NCI-H2081 treated with DMSO at 0.1 percent for 48 hours (cell line): ENCODE measurements around the gene SRGAP3.

Source experiments
- DNase-seq: peaks from one replicate; lab custom pipeline; 2025; lab: John Stamatoyannopoulos, UW

The SRGAP3 gene

GRCh38 chr3:9081184-9081818 is 168.1 kb downstream of the SRGAP3 start:
- DNase-seq: no peak

DNA sequence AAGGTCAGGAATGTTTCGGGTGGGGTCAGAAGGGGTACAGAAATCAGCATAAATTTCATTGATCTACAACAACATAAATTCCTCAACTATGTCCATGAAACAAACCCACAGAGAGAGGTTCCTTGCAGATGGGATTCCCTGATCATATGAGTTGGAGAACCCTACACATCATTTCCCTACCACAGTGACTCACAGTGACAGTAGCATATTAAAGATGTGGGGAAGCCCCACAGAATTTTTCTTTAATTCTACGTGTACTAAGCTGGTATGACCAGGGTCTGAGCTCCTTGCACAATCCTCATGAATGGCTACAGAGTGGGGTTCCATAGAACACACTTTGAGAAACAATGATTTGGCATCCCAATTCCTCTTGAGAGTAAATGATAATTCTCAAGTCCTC is 169.3 kb downstream of the SRGAP3 start:
- DNase-seq: no peak

GRCh38 chr3:9079676-9080075 is 169.8 kb downstream of the SRGAP3 start:
- DNase-seq: no peak

- no peak for DNase-seq
Observed at GRCh38 chr3:9078561-9079240, 170.7 kb downstream of the SRGAP3 start.

DNA sequence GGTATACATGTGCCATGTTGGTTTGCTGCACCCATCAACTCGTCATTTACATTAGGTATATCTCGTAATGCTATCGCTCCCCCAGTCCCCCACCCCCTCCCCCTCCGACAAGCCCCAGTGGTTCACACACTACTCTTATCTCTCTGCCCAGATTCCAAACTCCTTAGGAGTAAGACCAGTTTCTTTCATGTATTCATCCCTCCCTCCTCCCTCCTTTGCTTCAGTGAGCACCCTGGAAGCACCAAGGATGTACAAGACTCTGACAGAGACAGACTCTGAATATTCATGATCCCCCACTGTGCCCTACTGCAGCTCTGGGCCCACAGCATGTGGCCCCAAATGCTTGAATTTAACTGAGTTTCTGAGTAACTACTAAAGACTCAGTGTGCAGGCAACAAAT is 172.4 kb downstream of the SRGAP3 start:
- no peak for DNase-seq

DNA sequence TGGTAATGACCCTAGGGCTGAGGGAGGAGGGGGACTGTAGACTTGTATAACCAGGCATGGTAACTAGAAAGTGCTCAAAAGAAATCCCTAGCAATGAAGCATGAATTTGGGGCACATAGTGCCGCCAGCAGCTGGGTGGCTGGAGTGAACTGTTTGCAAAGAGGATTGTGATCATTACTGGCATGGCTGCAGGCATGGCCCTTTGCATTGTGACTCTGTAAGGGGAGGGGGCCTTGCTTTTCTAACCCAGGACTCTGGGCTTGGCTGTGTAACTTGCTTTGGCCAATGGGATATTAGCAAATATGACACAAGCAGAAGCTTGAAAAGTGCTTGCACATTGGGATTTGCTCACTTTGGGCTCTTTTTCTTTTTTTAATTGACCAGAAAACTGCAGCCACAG is 173.7 kb downstream of the SRGAP3 start:
- no peak for DNase-seq

DNA sequence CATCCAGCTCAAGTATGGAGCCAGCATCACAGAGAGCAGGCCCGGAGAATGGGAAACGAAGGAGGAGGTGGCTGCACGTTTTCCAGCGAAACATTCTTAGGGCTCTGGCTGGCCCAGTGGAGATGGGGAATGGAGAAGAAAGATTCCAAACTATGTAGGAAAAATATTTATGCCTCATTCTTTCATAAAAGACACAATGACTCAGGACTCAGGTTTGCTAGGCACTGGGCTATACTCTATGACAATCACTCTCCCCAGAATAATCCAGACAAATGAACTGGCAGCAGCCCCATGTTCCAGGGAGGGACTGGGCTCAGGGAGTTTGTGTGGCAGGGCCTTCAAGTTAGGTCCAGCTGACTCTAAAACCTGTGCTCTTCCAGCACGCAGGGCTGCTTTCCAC is 175.4 kb downstream of the SRGAP3 start:
- no peak for DNase-seq

DNA sequence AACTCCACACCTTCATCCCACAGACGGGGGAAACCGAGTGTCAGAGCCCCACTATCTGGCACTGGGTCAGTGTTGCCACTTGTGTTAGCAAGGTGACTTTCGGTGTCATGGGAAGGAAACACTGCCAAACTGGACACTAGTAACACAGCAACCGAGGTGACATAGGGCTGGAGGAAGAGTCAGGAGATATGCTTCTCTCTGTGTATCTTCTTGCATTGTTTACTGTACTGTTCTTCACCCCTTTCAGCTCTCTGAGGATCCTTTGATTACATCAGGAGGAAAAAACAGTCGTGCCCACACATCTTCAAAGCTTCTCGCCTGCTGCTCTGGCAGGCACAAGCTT is 176.8 kb downstream of the SRGAP3 start:
- no peak for DNase-seq

GRCh38 chr3:9071936-9072666 is 177.3 kb downstream of the SRGAP3 start:
- no peak for DNase-seq

GRCh38 chr3:9070961-9071360 is 178.5 kb downstream of the SRGAP3 start:
- DNase-seq: no peak

DNA sequence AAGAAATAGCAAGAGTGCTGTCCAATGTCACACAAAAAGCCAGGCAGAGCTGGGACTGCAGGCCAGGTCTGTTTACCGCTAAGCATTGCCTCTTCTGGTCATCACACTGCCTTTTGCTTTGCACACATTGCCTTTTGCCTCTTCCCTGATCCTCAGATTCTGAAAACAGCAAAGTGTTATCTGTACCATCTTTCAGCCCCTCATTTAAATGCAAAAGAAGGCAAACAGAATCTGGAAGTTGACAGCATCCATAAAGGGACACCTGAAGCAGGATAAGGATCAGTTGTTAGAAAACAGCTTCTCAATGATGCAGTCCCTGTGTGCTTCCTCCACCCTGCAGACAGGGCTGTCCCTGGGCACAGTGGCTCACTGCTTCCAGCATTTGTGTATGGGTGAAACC is 179.5 kb downstream of the SRGAP3 start:
- no peak for DNase-seq

DNA sequence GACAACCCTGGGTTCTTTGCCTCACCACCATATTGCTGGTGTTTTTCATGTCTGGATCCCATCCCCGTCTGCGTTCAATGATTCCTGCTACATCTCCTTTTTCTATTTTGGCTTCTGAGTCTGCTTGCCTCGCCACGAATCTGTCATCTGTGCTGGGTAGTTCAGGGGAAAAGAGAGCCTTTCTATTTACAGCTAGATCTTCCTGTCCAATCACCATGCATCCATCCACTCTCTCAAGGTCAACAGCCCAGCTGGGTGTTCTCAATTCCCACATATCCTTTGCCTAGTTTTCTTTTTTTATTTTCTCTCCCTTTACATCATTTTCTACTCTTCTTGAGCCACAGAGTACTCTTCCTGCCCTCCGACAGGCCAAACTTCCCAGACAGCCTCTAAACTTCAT is 181.4 kb downstream of the SRGAP3 start:
- DNase-seq: no peak

- no peak for DNase-seq
Observed at GRCh38 chr3:9067352-9067975, 182.0 kb downstream of the SRGAP3 start.

DNA sequence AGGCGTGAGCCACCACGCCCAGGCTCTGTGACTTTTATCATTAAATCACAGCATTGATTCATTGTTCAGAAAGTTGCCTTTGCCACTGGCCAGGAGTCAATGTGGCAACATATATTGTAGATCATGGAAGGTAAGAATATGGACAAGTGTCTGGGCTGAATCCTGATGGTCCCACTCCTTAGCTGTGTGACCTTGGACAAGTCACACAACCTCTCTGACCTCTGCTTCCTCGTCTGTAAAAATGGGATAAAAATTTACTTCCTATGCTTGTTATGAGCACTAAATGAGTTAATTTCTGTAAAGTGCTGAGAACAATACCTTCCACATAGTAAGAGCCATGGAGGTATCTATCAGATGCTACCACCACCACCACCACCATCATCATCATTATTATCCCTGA is 182.7 kb downstream of the SRGAP3 start:
- DNase-seq: no peak

GRCh38 chr3:9066141-9066540 is 183.3 kb downstream of the SRGAP3 start:
- DNase-seq: no peak

DNA sequence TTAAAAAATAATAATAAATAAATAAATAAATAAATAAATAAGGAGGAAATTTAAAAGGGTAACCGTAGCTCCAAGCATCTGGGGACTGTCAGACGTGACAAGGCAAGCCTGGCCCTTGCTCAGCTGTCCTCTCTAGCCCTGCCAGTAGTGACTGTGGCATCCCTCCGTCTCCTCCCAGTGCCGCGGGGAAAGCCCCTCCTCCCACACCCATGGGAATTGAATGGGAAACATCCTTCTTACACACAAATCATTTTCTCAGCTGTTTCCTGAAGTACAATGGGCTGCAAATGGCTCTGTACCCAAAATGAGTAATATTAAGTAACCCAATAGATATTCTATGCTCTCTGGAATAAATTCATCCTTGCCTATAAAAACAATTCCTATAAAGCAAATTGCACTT is 184.6 kb downstream of the SRGAP3 start:
- DNase-seq: no peak

DNA sequence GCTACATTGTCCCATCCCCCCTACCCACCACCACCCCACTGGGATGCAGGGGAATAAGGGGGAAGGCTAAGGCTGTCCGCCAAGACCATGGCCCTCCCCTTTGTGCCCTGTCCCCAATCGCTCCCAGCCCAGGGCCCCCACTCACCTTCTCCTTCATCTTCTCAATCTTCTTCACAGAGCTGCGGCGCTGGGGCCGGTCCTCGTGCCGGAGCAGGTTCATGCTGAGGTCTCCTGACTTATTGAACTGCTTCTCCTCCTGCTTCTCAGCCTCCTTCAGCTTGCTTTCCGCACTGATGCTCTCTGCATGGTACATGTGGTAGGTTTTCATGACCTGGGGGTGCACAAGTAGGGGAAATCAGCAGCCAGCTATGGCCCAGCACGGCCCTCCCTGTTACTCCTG is 185.2 kb downstream of the SRGAP3 start:
- no peak for DNase-seq

GRCh38 chr3:9062570-9062969 is 186.9 kb downstream of the SRGAP3 start:
- no peak for DNase-seq

DNA sequence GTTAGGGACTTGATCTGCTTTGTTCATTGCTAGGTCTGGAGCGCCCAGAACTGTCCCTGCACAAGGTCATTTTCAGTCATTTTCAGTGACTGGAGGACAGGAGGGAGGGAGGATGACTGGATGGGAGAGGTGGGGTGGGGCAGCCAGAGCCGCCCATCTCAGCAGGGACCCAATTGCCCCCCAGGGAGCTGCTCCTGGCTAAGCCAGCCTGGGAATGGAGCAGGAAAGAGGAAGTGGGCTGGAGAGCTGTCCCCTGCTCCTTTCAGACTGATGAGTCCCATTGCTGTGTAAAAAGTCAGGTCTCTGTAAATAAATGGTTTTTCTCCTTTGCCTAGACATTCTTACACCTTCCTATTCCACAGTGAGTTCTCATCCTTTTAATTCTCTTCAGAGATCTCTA is 187.8 kb downstream of the SRGAP3 start:
- no peak for DNase-seq

DNA sequence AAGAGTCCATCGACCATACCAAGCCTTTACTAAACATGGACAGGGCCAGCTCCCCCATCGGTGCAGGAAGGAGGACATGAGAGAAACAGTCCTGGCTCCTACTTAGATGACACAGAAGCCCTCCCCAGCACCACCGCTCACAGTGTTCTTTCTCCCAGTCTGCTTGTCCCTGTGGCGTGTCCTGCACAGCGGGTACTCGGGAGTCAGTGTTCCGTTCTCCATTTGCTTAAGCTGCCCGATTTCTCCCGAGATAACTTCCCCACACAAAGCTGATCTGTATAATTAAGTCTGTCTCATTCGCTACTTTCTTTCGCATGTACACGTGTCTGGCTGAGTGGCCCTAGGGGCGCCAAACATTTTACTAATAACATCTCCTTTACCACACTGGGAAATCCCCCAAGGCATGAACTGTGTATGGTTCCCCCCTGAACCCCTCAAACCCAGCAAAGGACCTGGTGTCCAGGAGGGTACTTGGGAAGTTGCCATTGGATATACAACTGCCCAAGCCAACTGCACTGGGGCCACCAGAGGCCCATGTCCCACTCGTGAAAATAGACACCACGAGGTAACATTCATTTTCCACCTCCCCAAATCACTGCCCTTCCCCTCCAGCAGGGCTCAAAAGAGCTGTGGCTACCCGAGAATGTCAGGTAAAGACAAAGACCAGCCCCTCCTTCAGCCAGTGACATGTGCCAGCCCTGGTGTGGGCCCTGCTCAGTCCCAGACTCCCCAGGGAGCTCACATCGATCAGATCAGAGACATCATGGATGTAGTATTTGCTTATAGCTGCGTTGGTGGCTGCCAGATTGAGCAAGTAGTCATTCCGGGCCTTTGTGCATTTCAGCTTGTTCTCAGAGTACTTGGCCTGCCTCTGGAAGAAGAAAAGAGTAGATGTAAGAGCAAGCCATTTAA is 189.7 kb downstream of the SRGAP3 start:
- no peak for DNase-seq

- DNase-seq: no peak
Observed at GRCh38 chr3:9056581-9056980, 192.9 kb downstream of the SRGAP3 start.
